HG03060 (cell line): Measurements from ENCODE around the gene GOLGA8N.
"Not testable (repeated sequence)": the region's sequence is repeated elsewhere in the genome, so short reads cannot be mapped to it uniquely, and the experiment has no call there.

Source experiments
- ATAC-seq: cut with Tn5 transposase; IDR thresholded peaks from one replicate; pipeline ENCODE4 v1.9.1; 2021; ENCODE audit warnings: low read depth, moderate number of reproducible peaks; ENCODE audit not compliant: unreplicated experiment

GOLGA8N gene

GRCh38 chr15:32593151-32593550, at the start of gene GOLGA8N:
Gene GOLGA8N (plus strand): TSS chr15:32593456.
- ATAC-seq, result not testable (repeated sequence)

- not testable (repeated sequence) for ATAC-seq
Measured at GRCh38 chr15:32543456-32543855, 49.8 kb upstream of the GOLGA8N start.

DNA sequence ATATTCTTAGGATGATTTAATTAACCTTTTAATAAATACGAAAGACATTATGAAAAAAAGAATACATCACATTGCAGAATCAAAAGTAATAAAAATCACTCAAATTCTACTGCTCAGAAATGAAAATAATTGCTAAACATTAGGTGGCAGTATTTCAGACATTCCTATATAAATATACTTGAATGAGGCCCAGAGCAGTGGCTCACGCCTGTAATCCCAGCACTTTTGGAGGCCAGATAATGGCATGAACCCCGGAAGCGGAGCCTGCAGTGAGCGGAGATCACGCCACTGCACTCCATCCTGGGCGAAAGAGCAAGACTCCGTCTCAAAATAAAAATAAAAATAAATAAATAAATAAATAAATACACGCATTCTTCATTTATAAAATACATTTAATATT, 48.1 kb upstream of the GOLGA8N start:
- not testable (repeated sequence) for ATAC-seq

DNA sequence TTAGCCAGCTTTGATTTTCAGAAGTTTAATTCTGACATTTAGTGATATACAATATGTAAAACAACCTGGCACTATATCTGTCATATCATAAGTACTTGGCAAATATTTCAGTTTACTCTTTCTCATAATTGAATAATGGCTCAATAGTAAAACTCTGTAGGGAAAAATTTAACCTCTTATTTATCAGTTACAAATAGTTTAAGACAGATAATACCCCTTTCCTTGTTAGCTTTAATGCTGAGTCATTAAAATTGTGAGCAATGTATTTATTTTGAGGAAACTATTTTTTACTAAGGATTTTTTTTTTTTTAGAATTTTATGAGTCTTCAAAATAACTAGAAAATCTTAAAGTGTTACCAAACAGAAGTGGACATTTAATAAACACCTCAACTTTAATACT, 38.7 kb upstream of the GOLGA8N start:
- not testable (repeated sequence) for ATAC-seq

DNA sequence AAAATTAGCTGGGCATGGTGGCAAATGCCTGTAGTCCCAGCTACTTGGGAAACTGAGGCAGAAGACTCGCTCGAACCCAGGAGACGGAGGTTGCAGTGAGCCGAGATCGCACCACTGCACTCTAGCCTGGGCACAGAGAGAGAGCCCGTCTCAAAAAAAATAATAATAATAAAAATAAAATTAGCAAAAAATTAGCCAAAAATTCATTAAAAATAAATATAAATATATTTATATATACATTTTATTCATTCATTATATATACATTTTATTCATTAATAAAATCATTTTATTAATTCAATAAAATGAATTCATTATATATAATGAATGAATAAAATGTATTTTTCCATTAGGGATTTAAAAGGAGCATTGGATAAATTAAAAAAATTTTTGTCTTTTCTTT, 31.1 kb upstream of the GOLGA8N start:
- ATAC-seq, result not testable (repeated sequence)

DNA sequence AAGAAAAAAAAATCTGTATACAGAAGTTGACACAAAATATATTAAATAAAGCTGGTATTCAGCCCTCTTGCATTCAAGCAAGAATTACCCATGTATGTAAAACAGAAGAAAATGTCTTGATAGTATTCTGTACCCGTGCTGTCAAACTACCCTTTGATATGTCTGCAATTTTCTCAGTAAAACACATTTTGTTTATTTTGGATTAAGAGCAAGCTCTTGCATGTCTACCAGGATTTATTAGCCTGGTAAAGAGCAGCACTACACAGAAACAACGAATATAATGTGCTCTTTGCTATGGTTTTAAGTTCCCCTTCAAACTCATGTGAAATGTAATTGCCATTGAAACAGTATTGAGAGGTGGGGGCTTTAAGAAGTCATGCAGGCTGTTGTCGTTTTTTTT, 24.3 kb upstream of the GOLGA8N start:
- ATAC-seq, result not testable (repeated sequence)

DNA sequence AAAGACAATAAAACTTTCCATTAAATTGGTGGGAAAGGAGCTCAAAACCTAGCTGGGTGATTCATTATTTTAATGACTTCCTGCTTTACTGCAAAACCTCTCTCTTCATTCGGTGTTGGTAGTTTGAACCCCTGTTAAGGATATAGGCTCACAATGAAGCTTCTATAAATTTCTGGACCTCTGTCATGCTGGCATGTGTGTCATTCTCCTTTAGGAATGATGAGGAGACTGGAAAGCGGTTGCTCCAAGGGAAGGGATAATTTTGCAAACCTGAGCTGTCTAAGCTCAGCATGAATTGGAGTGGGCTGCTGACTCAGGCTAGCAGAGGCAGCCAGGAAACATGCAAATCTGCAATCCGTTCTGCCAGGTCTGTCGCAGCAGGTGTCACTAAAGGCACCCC, 14.8 kb upstream of the GOLGA8N start:
- not testable (repeated sequence) for ATAC-seq

- ATAC-seq, result not testable (repeated sequence)
Measured at GRCh38 chr15:32585844-32586243, 7.4 kb upstream of the GOLGA8N start.

- ATAC-seq, result not testable (repeated sequence)
Measured at GRCh38 chr15:32609518-32609917, 16.3 kb downstream of the GOLGA8N start.

DNA sequence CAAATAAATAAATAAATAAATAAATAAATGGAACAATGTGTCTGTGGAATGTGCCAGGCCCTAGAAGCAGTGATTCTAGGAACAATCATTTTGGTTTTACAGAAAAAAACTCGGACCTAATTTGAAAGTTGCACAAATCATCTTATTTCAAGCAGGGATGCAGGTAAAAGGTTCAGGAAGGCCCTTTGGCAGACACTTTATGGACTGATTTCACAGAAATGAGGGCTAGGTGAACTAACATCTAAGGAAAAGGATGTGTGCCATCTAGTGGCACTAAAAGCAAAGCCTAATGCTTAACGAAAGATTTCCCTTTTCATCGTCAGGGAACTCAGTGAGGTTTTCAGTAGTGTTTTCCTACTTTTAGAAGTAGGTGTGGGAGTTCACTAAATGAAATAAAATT, 17.5 kb downstream of the GOLGA8N start:
- not testable (repeated sequence) for ATAC-seq

- ATAC-seq, result peak; percentile 4
Measured at GRCh38 chr15:32614712-32615050, 21.4 kb downstream of the GOLGA8N start.

DNA sequence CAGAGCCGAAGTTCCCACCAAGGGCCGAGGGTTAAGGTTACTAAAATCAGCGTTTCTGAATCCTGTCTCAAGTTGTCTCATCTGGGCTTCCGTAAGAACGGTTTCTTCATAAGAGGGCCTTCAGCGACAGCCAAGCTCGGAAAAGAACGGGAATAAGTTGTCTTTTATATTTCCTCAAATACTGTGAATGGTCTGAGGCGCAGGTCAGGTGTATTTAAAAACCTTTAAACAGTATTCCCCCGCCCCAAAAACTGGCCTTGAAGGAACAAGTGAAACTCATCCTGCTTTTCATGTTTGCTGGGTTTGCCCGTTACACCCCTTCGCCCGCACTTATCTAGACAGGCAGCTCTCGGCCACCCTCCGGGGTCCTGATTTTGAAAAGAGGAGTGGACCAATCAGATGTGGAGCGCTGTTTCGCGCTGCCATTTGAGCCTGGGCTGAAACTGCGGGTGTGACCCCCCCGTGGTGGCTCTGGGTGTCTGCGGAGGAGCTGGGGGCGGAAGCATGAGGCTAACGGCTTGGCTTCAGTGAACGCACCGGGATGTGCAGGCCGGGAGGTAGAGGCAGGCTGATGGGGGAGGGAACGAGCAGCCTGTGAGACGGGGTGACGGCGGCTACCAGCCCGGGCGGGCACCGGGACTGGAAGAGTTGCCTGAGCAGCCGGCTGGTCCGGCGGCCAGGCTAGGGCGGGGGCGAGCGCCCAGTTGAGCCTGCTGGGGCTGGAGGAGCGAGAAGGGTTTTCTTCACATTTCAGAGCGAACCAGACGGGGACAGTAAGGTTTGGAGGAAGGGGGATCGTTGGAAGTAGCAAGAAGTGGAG, 22.0 kb downstream of the GOLGA8N start, which contains the start of gene ARHGAP11A:
TSS of gene ARHGAP11A (plus strand) at position 454 of the 820 bp plus-strand sequence. CDS start 708 bp downstream, outside the sequence.
- ATAC-seq, result peak; percentile 52

DNA sequence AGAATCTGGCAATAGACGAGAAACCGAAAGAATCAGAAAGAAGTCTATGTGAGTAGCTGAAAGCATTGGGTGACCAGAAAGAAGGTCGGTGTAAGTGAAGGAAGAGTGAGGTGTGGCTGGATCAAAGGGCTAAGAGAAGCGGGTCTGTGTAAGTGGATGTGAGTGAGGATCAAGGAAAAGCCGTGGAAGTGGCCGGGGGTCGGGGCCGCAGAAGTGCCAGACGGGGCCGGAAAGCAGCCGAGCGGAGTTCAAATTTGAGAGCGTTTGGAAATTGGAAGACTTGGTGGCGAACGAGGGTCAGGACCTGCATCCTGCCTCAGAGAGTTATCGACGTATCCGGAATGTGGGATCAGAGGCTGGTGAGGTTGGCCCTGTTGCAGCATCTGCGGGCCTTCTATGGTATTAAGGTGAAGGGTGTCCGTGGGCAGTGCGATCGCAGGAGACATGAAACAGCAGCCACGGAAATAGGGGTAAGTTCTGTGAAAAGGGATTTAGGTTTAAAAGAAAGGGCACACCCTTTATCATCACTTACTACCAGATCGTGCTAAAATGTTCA, 22.7 kb downstream of the GOLGA8N start:
- ATAC-seq, result not testable (repeated sequence)

- ATAC-seq, result no peak
Measured at GRCh38 chr15:32636410-32636809, 43.2 kb downstream of the GOLGA8N start.

DNA sequence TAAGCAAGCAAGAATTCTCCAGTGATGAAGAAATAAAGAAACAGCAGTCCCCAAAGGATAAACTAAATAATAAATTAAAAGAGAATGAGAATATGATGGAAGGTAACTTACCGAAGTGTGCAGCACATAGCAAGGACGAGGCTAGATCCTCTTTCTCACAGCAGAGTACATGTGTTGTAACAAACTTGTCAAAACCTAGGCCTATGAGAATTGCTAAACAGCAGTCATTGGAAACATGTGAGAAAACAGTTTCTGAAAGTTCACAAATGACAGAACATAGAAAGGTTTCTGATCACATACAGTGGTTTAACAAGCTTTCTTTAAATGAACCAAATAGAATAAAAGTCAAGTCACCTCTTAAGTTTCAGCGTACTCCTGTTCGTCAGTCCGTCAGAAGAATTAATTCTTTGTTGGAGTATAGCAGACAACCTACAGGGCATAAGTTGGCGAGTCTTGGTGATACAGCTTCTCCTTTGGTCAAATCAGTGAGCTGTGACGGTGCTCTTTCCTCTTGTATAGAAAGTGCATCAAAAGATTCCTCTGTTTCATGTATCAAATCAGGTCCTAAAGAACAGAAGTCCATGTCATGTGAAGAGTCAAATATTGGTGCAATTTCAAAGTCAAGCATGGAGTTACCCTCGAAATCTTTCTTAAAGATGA, 43.8 kb downstream of the GOLGA8N start:
- ATAC-seq, result no peak

GRCh38 chr15:32637704-32638103, 44.4 kb downstream of the GOLGA8N start:
- no peak for ATAC-seq

DNA sequence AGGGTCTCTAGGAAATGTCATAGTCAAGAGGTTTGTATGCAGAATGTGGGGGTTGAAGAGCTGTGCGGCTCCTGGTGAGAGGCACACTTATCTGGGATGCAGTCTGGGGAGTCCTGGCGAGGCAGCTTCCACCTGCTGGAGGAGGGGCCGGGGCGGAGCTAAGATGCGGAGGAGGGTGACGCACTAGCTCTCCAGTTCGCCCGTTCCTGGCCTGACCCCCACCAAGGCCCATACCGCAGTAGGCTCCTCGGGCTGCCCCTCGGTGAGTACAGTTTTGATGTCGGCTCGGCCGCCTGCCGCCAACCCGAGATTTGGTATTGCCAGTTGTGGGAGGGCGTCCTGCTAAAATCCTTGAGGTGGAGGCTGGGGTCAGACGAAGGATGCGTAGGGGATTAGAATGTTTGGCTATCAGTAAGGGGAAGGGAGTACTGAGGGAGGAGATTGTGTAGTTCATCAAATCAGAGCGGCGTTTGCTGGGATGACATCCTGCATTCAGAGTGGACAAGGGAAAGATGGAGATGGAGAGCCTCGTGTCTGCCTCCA, 48.3 kb downstream of the GOLGA8N start, which contains the start of gene SCG5:
TSS of gene SCG5 (plus strand) at position 194 of the 543 bp plus-strand sequence. CDS start 1,883 bp downstream, outside the sequence.
- no peak for ATAC-seq

GRCh38 chr15:32642667-32643435, 49.6 kb downstream of the GOLGA8N start:
- no peak for ATAC-seq

DNA sequence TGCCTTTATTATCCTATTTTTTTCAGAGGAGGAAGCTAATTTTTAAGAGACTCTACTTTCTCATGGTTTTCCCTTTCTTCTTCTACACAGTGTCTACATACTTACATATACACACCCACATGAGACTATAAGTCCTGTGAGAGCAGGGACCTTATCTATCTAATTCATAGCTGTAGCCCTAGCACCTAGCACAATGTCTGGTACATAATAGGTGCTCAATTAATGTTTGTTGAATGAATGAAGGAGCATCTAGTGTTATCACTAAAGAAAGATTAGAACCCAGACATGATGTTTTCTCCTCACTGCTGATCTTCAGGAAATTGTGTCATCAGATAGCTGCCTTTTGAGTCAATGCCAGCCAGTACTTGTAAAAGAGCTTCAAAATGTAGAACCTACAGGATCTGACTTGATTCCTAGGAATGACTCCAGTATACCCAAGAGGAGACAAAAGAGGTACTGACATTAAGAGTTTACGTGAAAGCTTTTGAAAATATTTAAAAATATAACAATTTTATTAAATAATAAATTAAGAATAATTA, 50.7 kb downstream of the GOLGA8N start:
- no peak for ATAC-seq

- ATAC-seq, result no peak
Measured at GRCh38 chr15:32646291-32646690, 53.0 kb downstream of the GOLGA8N start.
